Brain microvascular endothelial cell (primary cell): ENCODE results near the gene NFIC.
A peak's percentile ranks its signal among the peaks of the same experiment; 100 is the strongest.

Source experiments
- DNase-seq: peaks from one replicate; pipeline ENCODE4 v3.0.0-alpha.2; 2020
- H3K27ac ChIP-seq: fragments of 250-450 bp; sonication (Bioruptor Pico); 2 replicates; pipeline ENCODE4 v1.5.1; 2020; ENCODE audit warnings: mild to moderate bottlenecking, moderate library complexity
- H3K27me3 ChIP-seq: fragments of 250-450 bp; sonication (Bioruptor Pico); replicated peaks from 2 replicates; pipeline ENCODE4 v1.5.1; 2020; ENCODE audit warnings: mild to moderate bottlenecking
- H3K36me3 ChIP-seq: fragments of 250-450 bp; sonication (Bioruptor Pico); replicated peaks from 2 replicates; pipeline ENCODE4 v1.5.1; 2020; ENCODE audit warnings: mild to moderate bottlenecking
- H3K4me3 ChIP-seq: 2 replicates; pipeline ENCODE4 v1.5.1; 2011; ENCODE audit warnings: low read depth, mild to moderate bottlenecking, control low read depth, low read length, moderate library complexity
- CTCF ChIP-seq: IDR thresholded peaks from 2 replicates; pipeline ENCODE4 v1.5.1; 2011; ENCODE audit warnings: low read depth, mild to moderate bottlenecking, moderate library complexity, low read length, control low read depth, inconsistent platforms; ENCODE audit errors: missing control alignments
- in situ Hi-C: cut with HindIII; loops from 2 replicates; pipeline ENCODE4 v1.10.0; 2017; ENCODE audit warnings: low sequenced_read_pairs, low pct_ligation_motif_present

NFIC gene

GRCh38 chr19:3365836-3366752 lies at the start of gene NFIC:
Gene NFIC, plus strand, starts transcription at chr19:3366583. Its CDS starts 54 bp downstream, at chr19:3366637.
- TF ChIP-seq CTCF: no peak
- Histone ChIP-seq H3K27ac (peak within 1 kb of the TSS; percentile 66), H3K27me3 (no peaks in the 10 kb centered on the region), H3K36me3 (no peaks in the 10 kb centered on the region), H3K4me3 (peak within 1 kb of the TSS; percentile 77)
- in situ Hi-C loops: no loop called here
- DNase-seq: peak; percentile 69

DNA sequence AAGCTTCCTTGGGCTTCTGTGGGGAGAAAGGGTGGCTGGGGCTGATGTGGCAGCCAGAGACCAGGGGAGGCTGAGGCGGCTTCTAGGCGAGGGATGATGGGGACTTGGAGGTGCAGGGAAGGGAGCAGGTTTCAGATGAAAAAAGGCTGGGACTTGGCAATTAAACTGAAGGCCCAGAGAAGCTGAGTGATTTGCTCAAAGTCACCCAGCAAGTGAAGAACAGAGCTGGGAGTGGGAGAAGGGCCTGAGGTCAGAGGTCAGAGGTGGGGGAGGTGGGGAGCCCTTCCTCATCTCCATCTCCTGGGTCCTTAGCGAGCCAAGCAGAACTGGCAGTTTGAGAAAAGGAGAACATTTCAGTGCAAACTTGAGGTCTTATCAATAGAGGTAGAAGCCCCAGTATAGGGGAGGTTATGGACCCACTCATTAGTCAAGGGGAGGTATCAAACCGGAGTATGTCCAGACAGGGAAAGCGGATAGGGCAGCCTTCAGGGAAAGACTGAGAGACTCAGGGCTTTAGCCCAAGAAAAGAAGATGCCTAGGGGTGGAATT lies 49.6 kb upstream of the NFIC start:
- Histone ChIP-seq H3K36me3 (no peaks in the 10 kb centered on the region), H3K27ac (no peak overlapping the region), H3K4me3 (no peak overlapping the region), H3K27me3 (peaks cover 7% of the 10 kb centered on the region)
- in situ Hi-C loops: no loop called here
- TF ChIP-seq CTCF: no peak
- no peak for DNase-seq

DNA sequence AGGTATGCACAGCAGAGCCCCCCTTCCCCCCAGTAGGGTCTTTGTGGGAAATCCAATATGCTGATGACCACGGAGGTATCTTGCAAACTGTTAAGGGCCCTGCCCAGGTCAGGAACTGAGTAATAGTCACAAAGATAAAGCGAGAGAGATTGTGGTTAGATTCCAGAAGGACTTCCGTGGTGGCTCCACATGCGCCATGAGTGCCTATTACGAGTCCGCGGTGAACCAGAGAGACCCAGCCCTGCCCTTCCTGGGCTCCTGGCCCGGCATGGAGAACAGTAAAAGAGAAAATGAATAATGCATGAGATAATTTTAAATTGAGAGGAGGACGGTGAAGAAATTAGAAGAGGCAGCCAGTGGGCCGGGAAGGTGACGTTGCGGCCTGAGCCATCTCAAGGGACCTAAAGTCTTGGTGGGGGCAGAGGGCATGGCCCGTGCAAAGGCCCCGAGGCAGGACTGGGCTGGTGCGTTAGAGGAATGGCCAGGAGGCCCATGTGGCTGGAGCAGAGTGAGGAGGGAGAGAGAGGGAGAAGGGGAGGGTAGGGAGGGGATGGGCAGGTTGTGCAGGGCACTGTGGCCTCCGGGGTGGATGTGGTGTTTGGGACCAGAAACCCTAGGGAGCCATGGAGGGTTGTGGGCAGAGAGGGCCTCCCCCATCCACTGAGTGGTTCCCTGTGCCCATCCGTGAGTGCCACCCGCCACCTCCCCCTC lies 46.6 kb upstream of the NFIC start:
- Histone ChIP-seq H3K27ac (no peak overlapping the region), H3K36me3 (no peaks in the 10 kb centered on the region), H3K4me3 (no peak overlapping the region), H3K27me3 (no peaks in the 10 kb centered on the region)
- in situ Hi-C loops: loop anchor here (10.0 kb wide), 1 partner anchor 145 kb away; no protein-coding TSS in a partner anchor
- TF ChIP-seq CTCF: no peak
- peak; percentile 38 for DNase-seq

- Histone ChIP-seq H3K27ac (no peak overlapping the region), H3K27me3 (no peaks in the 10 kb centered on the region), H3K4me3 (no peak overlapping the region), H3K36me3 (no peaks in the 10 kb centered on the region)
- DNase-seq: no peak
- in situ Hi-C loops: loop anchor here (10.0 kb wide), 1 partner anchor 144 kb away; no protein-coding TSS in a partner anchor
- TF ChIP-seq CTCF: no peak
These were observed 46.1 kb upstream of the NFIC start for GRCh38 chr19:3320354-3320670.

GRCh38 chr19:3320853-3321252 lies 45.5 kb upstream of the NFIC start:
- Histone ChIP-seq H3K27ac (no peak overlapping the region), H3K4me3 (no peak overlapping the region), H3K27me3 (no peaks in the 10 kb centered on the region), H3K36me3 (no peaks in the 10 kb centered on the region)
- DNase-seq: no peak
- in situ Hi-C loops: loop anchor here (10.0 kb wide), 1 partner anchor 144 kb away; no protein-coding TSS in a partner anchor
- TF ChIP-seq CTCF: no peak
